HepG2 (cell line): Measurements from ENCODE around the gene HS3ST3A1.

ENCODE experiments used
- CTCF ChIP-seq: sonication (generic); formaldehyde crosslinking; IDR thresholded peaks from 2 replicates; pipeline ENCODE4 v1.5.0; 2020; ENCODE audit warnings: mild to moderate bottlenecking, missing genetic modification reagents, moderate library complexity
- MAZ ChIP-seq, 2 experiments: sonication (generic) in 1 of 2; formaldehyde crosslinking in 1 of 2; IDR thresholded peaks; 2 replicates each; pipeline versions ENCODE4 v1.5.0 to v1.6.1; 2012 to 2020; ENCODE audit warnings: low read depth in 2 of 2, mild to moderate bottlenecking in 2 of 2, borderline replicate concordance in 1 of 2, improper control_type of control experiment in 1 of 2, low read length in 1 of 2, missing genetic modification reagents in 1 of 2, moderate library complexity in 1 of 2
- SIN3A ChIP-seq: IDR thresholded peaks from 2 replicates; pipeline ENCODE4 v1.6.1; 2011; ENCODE audit warnings: low read depth, mild to moderate bottlenecking, control low read depth, low read length, borderline replicate concordance
- SMAD3 ChIP-seq: sonication (generic); formaldehyde crosslinking; IDR thresholded peaks from 2 replicates; pipeline ENCODE4 v1.4.0; 2020; ENCODE audit warnings: missing genetic modification reagents
- TOE1 ChIP-seq: sonication (generic); formaldehyde crosslinking; IDR thresholded peaks from 2 replicates; pipeline ENCODE4 v1.4.0; 2020; ENCODE audit warnings: mild to moderate bottlenecking, missing genetic modification reagents
- ZHX1 ChIP-seq: sonication (generic); formaldehyde crosslinking; IDR thresholded peaks from 2 replicates; pipeline ENCODE4 v1.8.1; 2022; ENCODE audit warnings: low read depth, mild to moderate bottlenecking, missing genetic modification reagents
- ZNF687 ChIP-seq: sonication (generic); formaldehyde crosslinking; IDR thresholded peaks from 2 replicates; pipeline ENCODE4 v1.5.1; 2020; ENCODE audit warnings: mild to moderate bottlenecking, missing genetic modification reagents, moderate library complexity

GRCh38 chr17:13619462-13619861 lies 17.7 kb upstream of the HS3ST3A1 start:
- no peak for TF ChIP-seq ZHX1 (CRISPR knock-in tag)
- TF ChIP-seq ZNF687 (CRISPR knock-in tag), result no peak
- no peak for TF ChIP-seq TOE1 (CRISPR knock-in tag)
- peak; percentile 51 for TF ChIP-seq CTCF (CRISPR knock-in tag)
- TF ChIP-seq SMAD3 (CRISPR knock-in tag), result no peak
- TF ChIP-seq SIN3A, result no peak
- TF ChIP-seq MAZ (IDR thresholded peaks at IDR 0.05; ENCODE audit: borderline replicate concordance, low read depth, low read length), result no peak
- TF ChIP-seq MAZ (CRISPR knock-in tag; IDR thresholded peaks at IDR 0.05; ENCODE audit: low read depth), result no peak
